ENCODE results near the gene PYGO1. TPM values are rescaled to one million over a fixed set of nuclear protein-coding genes. Genes with fewer than 3 reads are reported as not detected.

PYGO1 gene
- total RNA-seq, 1 experiment from 2014 or later, result 0.55 TPM

DNA sequence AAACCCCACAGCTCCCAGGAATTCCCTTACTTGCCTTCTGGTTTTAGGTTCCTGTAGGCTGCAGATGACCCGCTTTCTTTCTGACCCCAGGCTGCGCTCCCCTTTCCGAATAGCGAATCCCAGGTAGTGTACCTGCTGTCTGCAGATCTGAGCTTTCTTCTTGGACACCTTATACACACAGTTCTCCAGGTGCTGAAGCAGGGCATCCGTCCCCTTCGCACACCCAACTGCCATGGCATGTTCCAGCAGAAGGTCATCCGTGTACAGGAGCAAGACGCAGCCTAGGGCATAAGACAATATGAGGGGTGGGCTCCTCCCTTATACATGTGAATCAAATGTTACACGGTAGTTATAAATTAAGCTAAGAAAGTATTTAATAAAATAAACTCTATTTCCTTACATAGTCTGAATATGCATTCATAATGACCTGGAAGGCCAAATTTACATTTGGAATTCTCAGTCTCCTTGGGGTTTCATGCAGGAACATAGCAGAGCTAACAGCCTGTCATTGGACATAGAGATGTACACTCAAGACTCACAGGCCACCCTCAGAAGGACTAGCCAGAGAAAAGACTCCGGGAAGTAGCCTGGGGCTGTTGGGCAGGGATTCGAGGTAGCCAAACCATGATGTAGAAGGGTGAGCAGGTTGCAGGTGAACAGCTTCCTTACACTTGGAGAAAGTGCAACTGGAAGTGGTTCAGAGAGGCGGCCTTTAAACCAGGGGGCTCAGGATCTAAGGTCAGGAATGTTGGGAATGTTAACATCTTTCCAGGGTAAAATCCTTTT is 72.0 kb downstream of the PYGO1 start (continued):
- TF ChIP-seq MLX (CRISPR knock-in tag; IDR thresholded peaks at IDR 0.05) (no peak), CTCF (IDR thresholded peaks at IDR 0.05) (no peak), KAT7 (CRISPR knock-in tag; IDR thresholded peaks at IDR 0.05; ENCODE audit: borderline replicate concordance) (no peak), ESRRA (CRISPR knock-in tag; IDR thresholded peaks at IDR 0.05; ENCODE audit: borderline replicate concordance) (no peak), CREB1 (CRISPR knock-in tag; IDR thresholded peaks at IDR 0.05) (no peak), TEAD4 (CRISPR knock-in tag; IDR thresholded peaks at IDR 0.05) (no peak), JAZF1 (CRISPR knock-in tag; IDR thresholded peaks at IDR 0.05) (no peak), JUN (CRISPR knock-in tag; IDR thresholded peaks at IDR 0.05) (no peak), NR2C2 (CRISPR knock-in tag; IDR thresholded peaks at IDR 0.05) (no peak), ZSCAN18 (CRISPR knock-in tag; IDR thresholded peaks at IDR 0.05) (no peak), ATF1 (CRISPR knock-in tag; IDR thresholded peaks at IDR 0.05) (no peak), FOXP1 (CRISPR knock-in tag; IDR thresholded peaks at IDR 0.05; ENCODE audit: borderline replicate concordance) (no peak)
- TF ChIP-seq, protein P1, sequence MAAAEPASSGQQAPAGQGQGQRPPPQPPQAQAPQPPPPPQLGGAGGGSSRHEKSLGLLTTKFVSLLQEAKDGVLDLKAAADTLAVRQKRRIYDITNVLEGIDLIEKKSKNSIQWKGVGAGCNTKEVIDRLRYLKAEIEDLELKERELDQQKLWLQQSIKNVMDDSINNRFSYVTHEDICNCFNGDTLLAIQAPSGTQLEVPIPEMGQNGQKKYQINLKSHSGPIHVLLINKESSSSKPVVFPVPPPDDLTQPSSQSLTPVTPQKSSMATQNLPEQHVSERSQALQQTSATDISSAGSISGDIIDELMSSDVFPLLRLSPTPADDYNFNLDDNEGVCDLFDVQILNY (CRISPR knock-in tag; IDR thresholded peaks at IDR 0.05), result no peak

- ChIA-PET CTCF (interaction anchor here (1.3 to 3.1 kb wide), 3 partner anchors 11 to 108 kb away, joined by 3 to 31 read pairs (median 23); no protein-coding TSS in a partner anchor), POLR2A (no interaction called here)
- no peak overlapping the region for H3K4me3 Mint-ChIP-seq
- no peaks in the 10 kb centered on the region for H3K9me3 Mint-ChIP-seq
- no peaks in the 10 kb centered on the region for H3K36me3 Mint-ChIP-seq
- H3K4me1 Mint-ChIP-seq, result peaks cover 9% of the 10 kb centered on the region
- H3K27me3 Mint-ChIP-seq (ENCODE audit: low read depth), result peaks cover 4% of the 10 kb centered on the region
- no peak overlapping the region for H3K27ac Mint-ChIP-seq
- ATAC-seq (no peak), DNase-seq (ENCODE audit: low spot score) (no peak)
- no peak for TF ChIP-seq MLX (CRISPR knock-in tag; IDR thresholded peaks at IDR 0.05)
- no peak for TF ChIP-seq GRHL2 (CRISPR knock-in tag; IDR thresholded peaks at IDR 0.05; ENCODE audit: insufficient replicate concordance, severe bottlenecking)
- TF ChIP-seq SMAD3 (CRISPR knock-in tag; IDR thresholded peaks at IDR 0.05; ENCODE audit: borderline replicate concordance), result no peak
- TF ChIP-seq HMGXB4 (CRISPR knock-in tag; IDR thresholded peaks at IDR 0.05), result no peak
- no peak for TF ChIP-seq ZBTB43 (CRISPR knock-in tag; IDR thresholded peaks at IDR 0.05)
- TF ChIP-seq ZNF532 (CRISPR knock-in tag; IDR thresholded peaks at IDR 0.05; ENCODE audit: borderline replicate concordance), result no peak
- no peak for TF ChIP-seq NR3C1 (CRISPR knock-in tag; conservative IDR thresholded peaks at IDR 0.05; ENCODE audit: low read depth)
- no peak for TF ChIP-seq FOXP1 (CRISPR knock-in tag; IDR thresholded peaks at IDR 0.05; ENCODE audit: borderline replicate concordance)
Measured at GRCh38 chr15:55515491-55515890, 72.7 kb downstream of the PYGO1 start.
